ENCODE results near the gene CRIP2.

The CRIP2 gene

GRCh38 chr14:105464501-105464900 lies 10.1 kb upstream of the CRIP2 start:
- no peak for DNase-seq (ENCODE audit: low spot score)

GRCh38 chr14:105465209-105466031 lies 9.2 kb upstream of the CRIP2 start:
- no peak for DNase-seq (ENCODE audit: low spot score)

- DNase-seq (ENCODE audit: low spot score), result no peak
Observed at GRCh38 chr14:105466531-105467248, 7.9 kb upstream of the CRIP2 start.

- DNase-seq (ENCODE audit: low spot score), result no peak
Observed at GRCh38 chr14:105467249-105467941, 7.2 kb upstream of the CRIP2 start.

- no peak for DNase-seq (ENCODE audit: low spot score)
Observed at GRCh38 chr14:105467942-105468471, 6.6 kb upstream of the CRIP2 start.

- DNase-seq (ENCODE audit: low spot score), result no peak
Observed at GRCh38 chr14:105468621-105469241, 5.9 kb upstream of the CRIP2 start.

- no peak for DNase-seq (ENCODE audit: low spot score)
Observed at GRCh38 chr14:105469456-105470349, 4.9 kb upstream of the CRIP2 start.

- no peak for DNase-seq (ENCODE audit: low spot score)
Observed at GRCh38 chr14:105470350-105471296, 4.0 kb upstream of the CRIP2 start.

- no peak for DNase-seq (ENCODE audit: low spot score)
Observed at GRCh38 chr14:105471297-105471821, 3.3 kb upstream of the CRIP2 start.

GRCh38 chr14:105471823-105472485 lies 2.7 kb upstream of the CRIP2 start:
- DNase-seq (ENCODE audit: low spot score), result no peak

GRCh38 chr14:105472486-105472991 lies 2.1 kb upstream of the CRIP2 start:
- DNase-seq (ENCODE audit: low spot score), result no peak

GRCh38 chr14:105473033-105473676 lies 1.5 kb upstream of the CRIP2 start:
- DNase-seq (ENCODE audit: low spot score), result no peak

GRCh38 chr14:105473677-105474482 lies 741 bp upstream of the CRIP2 start:
- DNase-seq (ENCODE audit: low spot score), result peak; percentile 37

- no peak for DNase-seq (ENCODE audit: low spot score)
Observed at GRCh38 chr14:105475269-105476096, 862 bp downstream of the CRIP2 start.

- no peak for DNase-seq (ENCODE audit: low spot score)
Observed at GRCh38 chr14:105476097-105476830, 1.6 kb downstream of the CRIP2 start.
